ENCODE measurements around the gene MLF1.

The MLF1 gene

DNA sequence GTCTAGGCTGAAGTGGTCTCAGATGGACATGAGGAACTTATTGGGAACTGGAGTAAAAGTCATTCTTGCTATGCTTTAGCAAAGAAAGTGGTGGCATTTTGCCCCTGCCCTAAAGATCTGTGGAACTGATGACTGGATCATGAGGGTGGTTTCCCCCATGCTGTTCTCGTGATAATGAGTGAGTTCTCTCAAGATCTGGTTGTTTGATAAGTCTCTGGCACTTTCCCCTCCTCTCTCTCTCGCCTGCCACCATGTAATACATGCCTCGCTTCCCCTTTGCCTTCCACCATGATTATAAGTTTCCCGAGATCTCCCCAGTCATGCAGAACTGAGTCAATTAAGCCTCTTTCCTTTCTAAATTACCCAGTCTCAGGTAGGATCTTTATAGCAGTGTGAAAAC lies 11.5 kb upstream of the MLF1 start:
- no peaks in the 10 kb centered on the region for H3K27me3 ChIP-seq (ENCODE audit: insufficient read depth, low read length)
- H3K4me3 ChIP-seq (ENCODE audit: low read length): no peak overlapping the region
- H3K9me3 ChIP-seq (ENCODE audit: insufficient read depth, low read depth, low read length): no peaks in the 10 kb centered on the region
- no peaks in the 10 kb centered on the region for H3K4me1 ChIP-seq (ENCODE audit: insufficient read depth, low read length)
- H3K36me3 ChIP-seq (ENCODE audit: insufficient read depth, low read depth, low read length): no peaks in the 10 kb centered on the region
- H3K9ac ChIP-seq (ENCODE audit: low read depth, low read length): no peak overlapping the region
- H3K27ac ChIP-seq (ENCODE audit: low read length): no peak overlapping the region

GRCh38 chr3:158560979-158561378 lies 10.0 kb upstream of the MLF1 start:
- no peak overlapping the region for H3K4me3 ChIP-seq (ENCODE audit: low read length)
- no peaks in the 10 kb centered on the region for H3K36me3 ChIP-seq (ENCODE audit: insufficient read depth, low read depth, low read length)
- H3K9ac ChIP-seq (ENCODE audit: low read depth, low read length): no peak overlapping the region
- no peaks in the 10 kb centered on the region for H3K27me3 ChIP-seq (ENCODE audit: insufficient read depth, low read length)
- H3K27ac ChIP-seq (ENCODE audit: low read length): no peak overlapping the region
- H3K4me1 ChIP-seq (ENCODE audit: insufficient read depth, low read length): no peaks in the 10 kb centered on the region
- no peaks in the 10 kb centered on the region for H3K9me3 ChIP-seq (ENCODE audit: insufficient read depth, low read depth, low read length)

DNA sequence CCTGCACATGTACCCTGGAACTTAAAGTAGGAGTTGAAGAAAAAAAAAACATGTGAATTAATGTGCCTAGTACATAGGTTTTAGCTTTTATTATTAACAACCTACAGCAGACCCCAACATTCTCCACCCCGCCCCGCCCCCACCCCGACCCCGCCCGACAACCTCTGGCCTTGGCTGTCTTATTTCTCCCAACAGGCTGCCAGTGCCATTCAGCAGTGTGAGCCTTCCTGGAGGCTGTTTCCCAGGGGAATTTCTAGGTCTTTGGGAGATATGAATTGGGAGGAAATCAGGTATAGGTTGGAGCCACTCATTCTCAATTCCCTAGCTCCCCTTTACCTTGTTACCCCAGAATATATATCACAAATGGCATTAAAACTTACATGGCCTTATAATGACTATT lies 8.3 kb upstream of the MLF1 start:
- H3K27ac ChIP-seq (ENCODE audit: low read length): no peak overlapping the region
- no peak overlapping the region for H3K4me3 ChIP-seq (ENCODE audit: low read length)
- no peak overlapping the region for H3K9ac ChIP-seq (ENCODE audit: low read depth, low read length)
- H3K36me3 ChIP-seq (ENCODE audit: insufficient read depth, low read depth, low read length): no peaks in the 10 kb centered on the region
- H3K9me3 ChIP-seq (ENCODE audit: insufficient read depth, low read depth, low read length): no peaks in the 10 kb centered on the region
- no peaks in the 10 kb centered on the region for H3K4me1 ChIP-seq (ENCODE audit: insufficient read depth, low read length)
- no peaks in the 10 kb centered on the region for H3K27me3 ChIP-seq (ENCODE audit: insufficient read depth, low read length)

DNA sequence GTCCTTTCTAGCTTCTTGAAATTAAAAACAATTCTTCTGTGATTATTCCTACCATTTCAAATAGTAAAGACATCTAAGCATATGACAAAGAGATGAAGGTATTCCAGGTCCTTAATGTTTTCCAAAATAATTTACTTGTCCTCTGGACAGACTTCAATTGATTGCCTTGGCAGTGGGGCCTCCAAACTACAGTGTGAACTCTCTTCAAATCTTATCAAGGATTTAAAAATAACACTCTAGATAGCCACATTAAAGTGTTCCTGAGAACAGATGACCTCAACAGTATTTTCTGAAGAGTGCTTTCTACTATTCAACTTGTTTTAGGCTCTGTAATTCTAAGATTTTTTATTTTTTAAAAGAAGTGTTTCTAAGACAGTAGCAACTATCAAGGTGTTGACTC lies 7.9 kb upstream of the MLF1 start:
- no peaks in the 10 kb centered on the region for H3K9me3 ChIP-seq (ENCODE audit: insufficient read depth, low read depth, low read length)

GRCh38 chr3:158565076-158565475 lies 5.9 kb upstream of the MLF1 start:
- Histone ChIP-seq H3K4me3 (ENCODE audit: low read length) (no peak overlapping the region), H3K4me1 (ENCODE audit: insufficient read depth, low read length) (no peaks in the 10 kb centered on the region), H3K27ac (ENCODE audit: low read length) (no peak overlapping the region), H3K36me3 (ENCODE audit: insufficient read depth, low read depth, low read length) (no peaks in the 10 kb centered on the region), H3K9ac (ENCODE audit: low read depth, low read length) (no peak overlapping the region), H3K9me3 (ENCODE audit: insufficient read depth, low read depth, low read length) (no peaks in the 10 kb centered on the region), H3K27me3 (ENCODE audit: insufficient read depth, low read length) (peaks cover 14% of the 10 kb centered on the region)

More for the DNA sequence above, 7.9 kb upstream of the MLF1 start:
- Histone ChIP-seq H3K9ac (ENCODE audit: low read depth, low read length) (no peak overlapping the region), H3K27ac (ENCODE audit: low read length) (no peak overlapping the region), H3K4me3 (ENCODE audit: low read length) (no peak overlapping the region), H3K4me1 (ENCODE audit: insufficient read depth, low read length) (no peaks in the 10 kb centered on the region), H3K27me3 (ENCODE audit: insufficient read depth, low read length) (no peaks in the 10 kb centered on the region), H3K36me3 (ENCODE audit: insufficient read depth, low read depth, low read length) (no peaks in the 10 kb centered on the region)

- Histone ChIP-seq H3K9ac (ENCODE audit: low read depth, low read length) (no peak overlapping the region), H3K9me3 (ENCODE audit: insufficient read depth, low read depth, low read length) (no peaks in the 10 kb centered on the region), H3K27ac (ENCODE audit: low read length) (no peak overlapping the region), H3K36me3 (ENCODE audit: insufficient read depth, low read depth, low read length) (no peaks in the 10 kb centered on the region), H3K4me1 (ENCODE audit: insufficient read depth, low read length) (no peaks in the 10 kb centered on the region; the same call in 1 of the 2 replicates), H3K27me3 (ENCODE audit: insufficient read depth, low read length) (peaks cover 38% of the 10 kb centered on the region), H3K4me3 (ENCODE audit: low read length) (no peak overlapping the region)
Observed at GRCh38 chr3:158568784-158569183, 2.2 kb upstream of the MLF1 start.

GRCh38 chr3:158569794-158570193 lies 1.2 kb upstream of the MLF1 start:
- Histone ChIP-seq H3K4me1 (ENCODE audit: insufficient read depth, low read length) (no peaks in the 10 kb centered on the region; the same call in 1 of the 2 replicates), H3K4me3 (ENCODE audit: low read length) (no peak overlapping the region), H3K36me3 (ENCODE audit: insufficient read depth, low read depth, low read length) (no peaks in the 10 kb centered on the region), H3K9ac (ENCODE audit: low read depth, low read length) (no peak overlapping the region), H3K27ac (ENCODE audit: low read length) (no peak overlapping the region), H3K9me3 (ENCODE audit: insufficient read depth, low read depth, low read length) (no peaks in the 10 kb centered on the region), H3K27me3 (ENCODE audit: insufficient read depth, low read length) (peaks cover 38% of the 10 kb centered on the region)

DNA sequence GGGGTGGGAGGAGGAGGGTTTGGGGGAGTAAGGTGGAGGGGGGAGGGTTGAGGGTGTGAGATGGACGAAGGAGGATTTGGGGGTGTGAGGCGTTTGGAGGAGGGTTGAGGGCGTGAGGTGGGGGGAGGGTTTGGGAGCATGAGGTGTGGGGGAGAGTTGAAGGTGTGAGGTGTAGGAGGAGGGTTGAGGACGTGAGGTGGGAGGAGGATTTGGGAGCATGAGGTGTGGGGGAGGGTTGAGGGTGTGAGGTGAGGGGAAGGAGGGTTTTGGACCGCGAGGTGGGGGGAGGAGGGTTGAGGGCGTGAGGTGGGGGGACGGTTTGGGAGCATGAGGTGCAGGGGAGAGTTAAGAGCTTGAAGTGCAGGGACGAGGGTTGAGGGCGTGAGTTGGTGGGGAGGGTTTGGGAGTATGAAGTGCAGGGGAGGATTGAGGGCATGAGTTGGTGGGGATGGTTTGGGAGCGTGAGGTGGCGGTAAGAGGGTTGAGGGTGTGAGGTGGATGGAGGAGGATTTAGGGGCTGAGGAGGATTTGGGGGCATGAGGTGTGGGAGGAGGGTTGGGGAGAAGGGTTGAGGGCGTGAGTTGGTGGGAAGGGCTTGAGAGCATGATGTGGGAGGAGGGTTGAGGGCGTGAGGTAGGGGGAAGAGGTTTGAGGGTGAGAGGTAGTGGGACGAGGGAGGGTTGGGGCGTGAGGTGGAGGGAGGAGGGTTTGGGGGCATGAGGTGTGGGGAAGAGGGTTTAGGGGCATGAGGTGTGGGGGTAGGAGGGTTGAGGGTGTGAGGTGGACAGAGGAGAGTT lies 1.2 kb downstream of the MLF1 start:
- H3K36me3 ChIP-seq (ENCODE audit: insufficient read depth, low read depth, low read length): no peaks in the 10 kb centered on the region
- H3K4me3 ChIP-seq (ENCODE audit: low read length): no peak overlapping the region
- H3K4me1 ChIP-seq (ENCODE audit: insufficient read depth, low read length): peaks cover 7% of the 10 kb centered on the region
- H3K27ac ChIP-seq (ENCODE audit: low read length): no peak overlapping the region
- H3K27me3 ChIP-seq (ENCODE audit: insufficient read depth, low read length): peaks cover 38% of the 10 kb centered on the region
- no peaks in the 10 kb centered on the region for H3K9me3 ChIP-seq (ENCODE audit: insufficient read depth, low read depth, low read length)
- no peak overlapping the region for H3K9ac ChIP-seq (ENCODE audit: low read depth, low read length)

GRCh38 chr3:158572766-158573060 lies 1.7 kb downstream of the MLF1 start:
- Histone ChIP-seq H3K4me3 (ENCODE audit: low read length) (no peak overlapping the region), H3K27ac (ENCODE audit: low read length) (no peak overlapping the region), H3K9ac (ENCODE audit: low read depth, low read length) (no peak overlapping the region), H3K27me3 (ENCODE audit: insufficient read depth, low read length) (peaks cover 38% of the 10 kb centered on the region), H3K9me3 (ENCODE audit: insufficient read depth, low read depth, low read length) (no peaks in the 10 kb centered on the region), H3K36me3 (ENCODE audit: insufficient read depth, low read depth, low read length) (no peaks in the 10 kb centered on the region), H3K4me1 (ENCODE audit: insufficient read depth, low read length) (peaks cover 7% of the 10 kb centered on the region)

GRCh38 chr3:158573714-158574113 lies 2.7 kb downstream of the MLF1 start:
- Histone ChIP-seq H3K36me3 (ENCODE audit: insufficient read depth, low read depth, low read length) (no peaks in the 10 kb centered on the region), H3K27me3 (ENCODE audit: insufficient read depth, low read length) (peaks cover 38% of the 10 kb centered on the region), H3K9ac (ENCODE audit: low read depth, low read length) (no peak overlapping the region), H3K4me1 (ENCODE audit: insufficient read depth, low read length) (peaks cover 7% of the 10 kb centered on the region), H3K9me3 (ENCODE audit: insufficient read depth, low read depth, low read length) (no peaks in the 10 kb centered on the region), H3K27ac (ENCODE audit: low read length) (no peak overlapping the region), H3K4me3 (ENCODE audit: low read length) (no peak overlapping the region)

DNA sequence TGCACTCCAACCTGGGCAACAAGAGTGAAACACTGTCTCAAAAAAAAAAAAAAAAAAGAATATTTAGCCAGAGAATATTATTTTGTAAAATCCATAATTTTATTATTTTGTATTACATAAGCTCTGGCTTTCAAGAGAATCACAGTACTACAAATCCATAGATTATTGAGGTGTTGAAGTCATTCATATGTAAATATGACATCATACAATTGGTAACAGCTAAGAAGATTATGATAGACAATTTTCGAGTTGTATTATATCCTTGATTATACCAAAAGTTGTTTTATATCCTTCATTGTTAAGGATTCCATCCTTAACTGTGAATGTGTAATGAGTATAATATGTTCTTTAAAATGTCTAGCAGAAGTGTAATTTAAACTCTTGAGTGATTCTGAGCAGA lies 3.7 kb downstream of the MLF1 start:
- Histone ChIP-seq H3K4me3 (ENCODE audit: low read length) (no peak overlapping the region), H3K9ac (ENCODE audit: low read depth, low read length) (no peak overlapping the region), H3K36me3 (ENCODE audit: insufficient read depth, low read depth, low read length) (no peaks in the 10 kb centered on the region), H3K4me1 (ENCODE audit: insufficient read depth, low read length) (peaks cover 7% of the 10 kb centered on the region), H3K9me3 (ENCODE audit: insufficient read depth, low read depth, low read length) (no peaks in the 10 kb centered on the region), H3K27me3 (ENCODE audit: insufficient read depth, low read length) (peaks cover 28% of the 10 kb centered on the region), H3K27ac (ENCODE audit: low read length) (no peak overlapping the region)

GRCh38 chr3:158590223-158590622 lies 19.2 kb downstream of the MLF1 start:
- Histone ChIP-seq H3K4me3 (ENCODE audit: low read length) (no peak overlapping the region), H3K9ac (ENCODE audit: low read depth, low read length) (no peak overlapping the region), H3K4me1 (ENCODE audit: insufficient read depth, low read length) (no peaks in the 10 kb centered on the region), H3K27me3 (ENCODE audit: insufficient read depth, low read length) (no peaks in the 10 kb centered on the region), H3K9me3 (ENCODE audit: insufficient read depth, low read depth, low read length) (no peaks in the 10 kb centered on the region), H3K36me3 (ENCODE audit: insufficient read depth, low read depth, low read length) (no peaks in the 10 kb centered on the region), H3K27ac (ENCODE audit: low read length) (no peak overlapping the region)

All from iPS-20b (cell line).